GM19468 (cell line): ENCODE data around the gene PYCR2.

Source experiments
- ATAC-seq: cut with Tn5 transposase; IDR thresholded peaks from one replicate; pipeline ENCODE4 v1.9.1; 2021; ENCODE audit warnings: mild to moderate bottlenecking, moderate library complexity, moderate number of reproducible peaks; ENCODE audit not compliant: unreplicated experiment; ENCODE audit errors: extremely low read depth

Gene PYCR2

GRCh38 chr1:225923381-225923691, 714 bp downstream of the PYCR2 start:
- no peak for ATAC-seq

- no peak for ATAC-seq
These were observed 2.0 kb downstream of the PYCR2 start for GRCh38 chr1:225921734-225922709.

GRCh38 chr1:225919906-225920305, 4.1 kb downstream of the PYCR2 start:
- no peak for ATAC-seq

GRCh38 chr1:225918280-225918679, 5.8 kb downstream of the PYCR2 start:
- no peak for ATAC-seq

- ATAC-seq: no peak
These were observed 6.5 kb downstream of the PYCR2 start for GRCh38 chr1:225917536-225917935.

GRCh38 chr1:225917101-225917500, 6.9 kb downstream of the PYCR2 start:
- ATAC-seq: no peak

GRCh38 chr1:225915538-225915991, 8.5 kb downstream of the PYCR2 start:
- ATAC-seq: no peak

- ATAC-seq: no peak
These were observed 9.1 kb downstream of the PYCR2 start for GRCh38 chr1:225914947-225915346.

GRCh38 chr1:225914391-225914790, 9.7 kb downstream of the PYCR2 start:
- ATAC-seq: no peak

- ATAC-seq: peak; percentile 86
These were observed 12.6 kb downstream of the PYCR2 start for GRCh38 chr1:225911191-225912130.

- no peak for ATAC-seq
These were observed 14.6 kb downstream of the PYCR2 start for GRCh38 chr1:225909477-225909876.

GRCh38 chr1:225908773-225909172, 15.3 kb downstream of the PYCR2 start:
- no peak for ATAC-seq

GRCh38 chr1:225908013-225908640, 15.9 kb downstream of the PYCR2 start:
- ATAC-seq: no peak

- no peak for ATAC-seq
These were observed 16.7 kb downstream of the PYCR2 start for GRCh38 chr1:225907341-225907740.

- no peak for ATAC-seq
These were observed 17.6 kb downstream of the PYCR2 start for GRCh38 chr1:225906467-225906866.

GRCh38 chr1:225903623-225904022, 20.4 kb downstream of the PYCR2 start:
- ATAC-seq: no peak

- no peak for ATAC-seq
These were observed 24.8 kb downstream of the PYCR2 start for GRCh38 chr1:225899044-225899925.

GRCh38 chr1:225897595-225898514, 26.2 kb downstream of the PYCR2 start:
- ATAC-seq: no peak
